DOHH2 (cell line): ENCODE results near the gene AKNA.

Source experiments
- EZH2phosphoT487 ChIP-seq: fragments of 200-600 bp; sonication (generic); IDR thresholded peaks from 2 replicates; pipeline ENCODE4 v1.6.1; 2017; ENCODE audit warnings: borderline replicate concordance, mild to moderate bottlenecking, antibody characterized with exemption, low read length, moderate library complexity, mixed read lengths
- TF ChIP-seq, protein P1 (sequence below): fragments of 200-600 bp; sonication (generic); IDR thresholded peaks from one replicate; pipeline ENCODE4 v1.5.1; 2014; ENCODE audit warnings: antibody characterized with exemption, mild to moderate bottlenecking, low read depth, low read length; ENCODE audit not compliant: poor library complexity, severe bottlenecking

DNA sequence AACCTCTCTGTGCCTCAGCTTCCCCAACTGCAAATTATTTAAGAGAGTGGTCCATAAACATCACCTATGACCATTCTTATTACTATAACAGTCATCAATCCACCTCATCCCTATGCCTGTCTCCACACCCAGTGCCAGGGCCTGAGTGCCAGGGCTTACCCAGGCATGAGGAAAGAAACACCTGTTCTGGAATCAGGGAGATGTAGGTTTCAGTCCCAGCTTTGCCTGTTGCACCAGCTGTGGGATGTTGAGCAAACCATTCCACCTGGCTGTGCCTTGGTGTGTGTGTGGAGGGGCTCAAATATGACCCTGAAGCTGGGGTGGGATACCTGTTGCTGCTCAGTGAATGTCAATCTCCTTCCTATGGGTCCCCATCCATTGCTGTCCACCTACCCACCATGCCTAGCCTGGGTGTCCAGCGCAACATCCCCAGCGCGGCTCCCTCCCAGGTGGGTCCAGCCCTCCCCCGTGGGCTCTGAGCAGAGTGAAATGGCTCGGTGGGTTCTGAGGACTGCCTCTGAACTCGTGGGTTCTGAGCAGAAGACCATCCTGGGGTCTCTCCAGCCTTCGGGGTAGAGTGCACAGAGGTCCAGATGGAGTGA, 16.3 kb downstream of the AKNA start:
- TF ChIP-seq, protein P1, sequence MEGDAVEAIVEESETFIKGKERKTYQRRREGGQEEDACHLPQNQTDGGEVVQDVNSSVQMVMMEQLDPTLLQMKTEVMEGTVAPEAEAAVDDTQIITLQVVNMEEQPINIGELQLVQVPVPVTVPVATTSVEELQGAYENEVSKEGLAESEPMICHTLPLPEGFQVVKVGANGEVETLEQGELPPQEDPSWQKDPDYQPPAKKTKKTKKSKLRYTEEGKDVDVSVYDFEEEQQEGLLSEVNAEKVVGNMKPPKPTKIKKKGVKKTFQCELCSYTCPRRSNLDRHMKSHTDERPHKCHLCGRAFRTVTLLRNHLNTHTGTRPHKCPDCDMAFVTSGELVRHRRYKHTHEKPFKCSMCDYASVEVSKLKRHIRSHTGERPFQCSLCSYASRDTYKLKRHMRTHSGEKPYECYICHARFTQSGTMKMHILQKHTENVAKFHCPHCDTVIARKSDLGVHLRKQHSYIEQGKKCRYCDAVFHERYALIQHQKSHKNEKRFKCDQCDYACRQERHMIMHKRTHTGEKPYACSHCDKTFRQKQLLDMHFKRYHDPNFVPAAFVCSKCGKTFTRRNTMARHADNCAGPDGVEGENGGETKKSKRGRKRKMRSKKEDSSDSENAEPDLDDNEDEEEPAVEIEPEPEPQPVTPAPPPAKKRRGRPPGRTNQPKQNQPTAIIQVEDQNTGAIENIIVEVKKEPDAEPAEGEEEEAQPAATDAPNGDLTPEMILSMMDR, result no peak
- TF ChIP-seq EZH2phosphoT487, result no peak
